OCI-M2 (cell line): Measurements from ENCODE around the gene TUNAR.

Experiments
- DNase-seq: peaks from one replicate; lab custom pipeline; 2025; ENCODE audit not compliant: unreplicated experiment; lab: John Stamatoyannopoulos, UW

The TUNAR gene

GRCh38 chr14:95911456-95911855 lies 34.8 kb downstream of the TUNAR start:
- no peak for DNase-seq

GRCh38 chr14:95915330-95915729 lies 38.7 kb downstream of the TUNAR start:
- DNase-seq: no peak

- no peak for DNase-seq
Measured at GRCh38 chr14:95918466-95918865, 41.8 kb downstream of the TUNAR start.

- DNase-seq: no peak
Measured at GRCh38 chr14:95920769-95921438, 44.3 kb downstream of the TUNAR start.

- DNase-seq: no peak
Measured at GRCh38 chr14:95922080-95922479, 45.4 kb downstream of the TUNAR start.

GRCh38 chr14:95928751-95929150 lies 52.1 kb downstream of the TUNAR start:
- no peak for DNase-seq

- no peak for DNase-seq
Measured at GRCh38 chr14:95931384-95931783, 54.8 kb downstream of the TUNAR start.

- no peak for DNase-seq
Measured at GRCh38 chr14:95935228-95935822, 58.7 kb downstream of the TUNAR start.

- DNase-seq: no peak
Measured at GRCh38 chr14:95936041-95936440, 59.4 kb downstream of the TUNAR start.

- DNase-seq: no peak
Measured at GRCh38 chr14:95939335-95939734, 62.7 kb downstream of the TUNAR start.

- DNase-seq: no peak
Measured at GRCh38 chr14:95941897-95942296, 65.3 kb downstream of the TUNAR start.

- no peak for DNase-seq
Measured at GRCh38 chr14:95943699-95944098, 67.1 kb downstream of the TUNAR start.

- no peak for DNase-seq
Measured at GRCh38 chr14:95944462-95944861, 67.8 kb downstream of the TUNAR start.

GRCh38 chr14:95946867-95947266 lies 70.2 kb downstream of the TUNAR start:
- no peak for DNase-seq

- no peak for DNase-seq
Measured at GRCh38 chr14:95948558-95948981, 71.9 kb downstream of the TUNAR start.

GRCh38 chr14:95951359-95951758 lies 74.7 kb downstream of the TUNAR start:
- DNase-seq: no peak

- no peak for DNase-seq
Measured at GRCh38 chr14:95953111-95953724, 76.6 kb downstream of the TUNAR start.

GRCh38 chr14:95956601-95957460 lies 80.2 kb downstream of the TUNAR start:
- DNase-seq: no peak

- DNase-seq: no peak
Measured at GRCh38 chr14:95958105-95958504, 81.5 kb downstream of the TUNAR start.

- no peak for DNase-seq
Measured at GRCh38 chr14:95959317-95959716, 82.7 kb downstream of the TUNAR start.

GRCh38 chr14:95961481-95961880 lies 84.8 kb downstream of the TUNAR start:
- no peak for DNase-seq

- no peak for DNase-seq
Measured at GRCh38 chr14:95964901-95965300, 88.3 kb downstream of the TUNAR start.
